ENCODE results near the gene RAB22A. TPM values are rescaled to one million over a fixed set of nuclear protein-coding genes. Genes with fewer than 3 reads are reported as not detected.

RAB22A gene
- total RNA-seq, 1 donor from 2014 or later: 9.5 TPM

- peak overlapping the region; percentile 11 for H3K4me3 Mint-ChIP-seq (ENCODE audit: unreplicated experiment)
- no peak for DNase-seq
- H3K4me1 Mint-ChIP-seq (ENCODE audit: low read depth, unreplicated experiment): peaks cover 16% of the 10 kb centered on the region
- TF ChIP-seq CTCF (IDR thresholded peaks at IDR 0.05; ENCODE audit: partially characterized antibody, unreplicated experiment): no peak
- no peak overlapping the region for H3K27ac Mint-ChIP-seq (ENCODE audit: unreplicated experiment)
- no peaks in the 10 kb centered on the region for H3K9me3 Mint-ChIP-seq (ENCODE audit: unreplicated experiment)
- peaks cover 4% of the 10 kb centered on the region for H3K36me3 Mint-ChIP-seq (ENCODE audit: unreplicated experiment)
- H3K27me3 Mint-ChIP-seq (ENCODE audit: unreplicated experiment): peaks cover 5% of the 10 kb centered on the region
These were observed 64.7 kb downstream of the RAB22A start for GRCh38 chr20:58374027-58374850.

- Mint-ChIP-seq H3K27ac (ENCODE audit: unreplicated experiment) (peak overlapping the region; percentile 44), H3K36me3 (ENCODE audit: unreplicated experiment) (peaks cover 4% of the 10 kb centered on the region), H3K4me3 (ENCODE audit: unreplicated experiment) (no peak overlapping the region), H3K27me3 (ENCODE audit: unreplicated experiment) (peaks cover 5% of the 10 kb centered on the region), H3K4me1 (ENCODE audit: low read depth, unreplicated experiment) (peaks cover 16% of the 10 kb centered on the region), H3K9me3 (ENCODE audit: unreplicated experiment) (no peaks in the 10 kb centered on the region)
- DNase-seq: no peak
- TF ChIP-seq CTCF (IDR thresholded peaks at IDR 0.05; ENCODE audit: partially characterized antibody, unreplicated experiment): no peak
These were observed 65.6 kb downstream of the RAB22A start for GRCh38 chr20:58374906-58375758.

- Mint-ChIP-seq H3K9me3 (ENCODE audit: unreplicated experiment) (no peaks in the 10 kb centered on the region), H3K4me3 (ENCODE audit: unreplicated experiment) (peak overlapping the region; percentile 7), H3K27me3 (ENCODE audit: unreplicated experiment) (peaks cover 5% of the 10 kb centered on the region), H3K27ac (ENCODE audit: unreplicated experiment) (peak overlapping the region; percentile 44), H3K4me1 (ENCODE audit: low read depth, unreplicated experiment) (peaks cover 16% of the 10 kb centered on the region), H3K36me3 (ENCODE audit: unreplicated experiment) (peaks cover 6% of the 10 kb centered on the region)
- no peak for TF ChIP-seq CTCF (IDR thresholded peaks at IDR 0.05; ENCODE audit: partially characterized antibody, unreplicated experiment)
- DNase-seq: no peak
These were observed 66.3 kb downstream of the RAB22A start for GRCh38 chr20:58375759-58376352.

GRCh38 chr20:58377017-58377416, 67.5 kb downstream of the RAB22A start:
- H3K36me3 Mint-ChIP-seq (ENCODE audit: unreplicated experiment): peaks cover 11% of the 10 kb centered on the region
- DNase-seq: no peak
- no peak for TF ChIP-seq CTCF (IDR thresholded peaks at IDR 0.05; ENCODE audit: partially characterized antibody, unreplicated experiment)
- peaks cover 5% of the 10 kb centered on the region for H3K27me3 Mint-ChIP-seq (ENCODE audit: unreplicated experiment)
- no peaks in the 10 kb centered on the region for H3K9me3 Mint-ChIP-seq (ENCODE audit: unreplicated experiment)
- peaks cover 16% of the 10 kb centered on the region for H3K4me1 Mint-ChIP-seq (ENCODE audit: low read depth, unreplicated experiment)
- H3K4me3 Mint-ChIP-seq (ENCODE audit: unreplicated experiment): no peak overlapping the region
- H3K27ac Mint-ChIP-seq (ENCODE audit: unreplicated experiment): no peak overlapping the region

All from glutamatergic neuron (in vitro differentiated cells).